ENCODE data around the gene RNASEH1.

Gene RNASEH1

GRCh38 chr2:3553946-3554345 is 4.2 kb downstream of the RNASEH1 start:
- no peak for DNase-seq (ENCODE audit: low read depth)

- no peak for DNase-seq (ENCODE audit: low read depth)
These were observed 10.2 kb downstream of the RNASEH1 start for GRCh38 chr2:3547915-3548314.

- no peak for DNase-seq (ENCODE audit: low read depth)
These were observed 12.2 kb downstream of the RNASEH1 start for GRCh38 chr2:3545788-3546478.

- no peak for DNase-seq (ENCODE audit: low read depth)
These were observed 15.0 kb downstream of the RNASEH1 start for GRCh38 chr2:3543023-3543683.

- no peak for DNase-seq (ENCODE audit: low read depth)
These were observed 16.0 kb downstream of the RNASEH1 start for GRCh38 chr2:3542107-3542506.

GRCh38 chr2:3539836-3540235 is 18.3 kb downstream of the RNASEH1 start:
- DNase-seq (ENCODE audit: low read depth) = no peak

GRCh38 chr2:3536682-3537632 is 21.2 kb downstream of the RNASEH1 start:
- DNase-seq (ENCODE audit: low read depth) = no peak

- peak; percentile 48 for DNase-seq (ENCODE audit: low read depth)
These were observed 22.1 kb downstream of the RNASEH1 start for GRCh38 chr2:3535794-3536681.

- DNase-seq (ENCODE audit: low read depth) = no peak
These were observed 22.7 kb downstream of the RNASEH1 start for GRCh38 chr2:3535467-3535793.

GRCh38 chr2:3534251-3534814 is 23.8 kb downstream of the RNASEH1 start:
- DNase-seq (ENCODE audit: low read depth) = no peak

GRCh38 chr2:3533836-3534235 is 24.3 kb downstream of the RNASEH1 start:
- DNase-seq (ENCODE audit: low read depth) = no peak

GRCh38 chr2:3532941-3533340 is 25.2 kb downstream of the RNASEH1 start:
- no peak for DNase-seq (ENCODE audit: low read depth)

- no peak for DNase-seq (ENCODE audit: low read depth)
These were observed 28.7 kb downstream of the RNASEH1 start for GRCh38 chr2:3529316-3530025.

GRCh38 chr2:3527886-3528785 is 30.0 kb downstream of the RNASEH1 start:
- no peak for DNase-seq (ENCODE audit: low read depth)

GRCh38 chr2:3526871-3527270 is 31.3 kb downstream of the RNASEH1 start:
- DNase-seq (ENCODE audit: low read depth) = no peak

GRCh38 chr2:3523551-3524041 is 34.5 kb downstream of the RNASEH1 start:
- no peak for DNase-seq (ENCODE audit: low read depth)

- DNase-seq (ENCODE audit: low read depth) = no peak
These were observed 35.1 kb downstream of the RNASEH1 start for GRCh38 chr2:3522961-3523421.

- no peak for DNase-seq (ENCODE audit: low read depth)
These were observed 37.5 kb downstream of the RNASEH1 start for GRCh38 chr2:3520591-3520990.
